Epithelial cell of proximal tubule (primary cell): ENCODE results near the gene ORAI3. TPM values are rescaled to one million over a fixed set of nuclear protein-coding genes. Genes with fewer than 3 reads are reported as not detected.

Source experiments
- DNase-seq: peaks from one replicate; pipeline ENCODE4 v3.0.0-alpha.2; 2011; ENCODE audit warnings: low read depth
- H3K4me3 ChIP-seq: 2 replicates; pipeline ENCODE4 v1.5.1; 2011; ENCODE audit warnings: low read depth, mild to moderate bottlenecking, low read length
- CTCF ChIP-seq: conservative IDR thresholded peaks from 2 replicates; pipeline ENCODE4 v1.5.1; 2012; ENCODE audit warnings: low read depth, mild to moderate bottlenecking, low read length
- total RNA-seq: library from RNA; depleted of rRNA; stranded (reverse); fragments of >200 nt; gene quantifications from 2 replicates; pipeline ENCODE4 v1.2.3, GENCODE V29; 2015

Gene ORAI3
- total RNA-seq, 1 donor from 2014 or later: 37.6 TPM

GRCh38 chr16:30965436-30965835, 16.6 kb downstream of the ORAI3 start:
- no peak overlapping the region for H3K4me3 ChIP-seq
- TF ChIP-seq CTCF: no peak
- DNase-seq: no peak

GRCh38 chr16:30966033-30966619, 17.3 kb downstream of the ORAI3 start:
- TF ChIP-seq CTCF: no peak
- H3K4me3 ChIP-seq: no peak overlapping the region
- no peak for DNase-seq

- H3K4me3 ChIP-seq: no peak overlapping the region
- DNase-seq: no peak
- TF ChIP-seq CTCF: no peak
Observed at GRCh38 chr16:30967795-30968194, 18.9 kb downstream of the ORAI3 start.

- DNase-seq: no peak
- TF ChIP-seq CTCF: no peak
- H3K4me3 ChIP-seq: no peak overlapping the region
Observed at GRCh38 chr16:30969246-30969842, 20.5 kb downstream of the ORAI3 start.

- no peak for TF ChIP-seq CTCF
- no peak for DNase-seq
- H3K4me3 ChIP-seq: no peak overlapping the region
Observed at GRCh38 chr16:30971298-30971697, 22.4 kb downstream of the ORAI3 start.

- DNase-seq: no peak
- TF ChIP-seq CTCF: no peak
- H3K4me3 ChIP-seq: no peak overlapping the region
Observed at GRCh38 chr16:30972872-30973271, 24.0 kb downstream of the ORAI3 start.

- no peak for TF ChIP-seq CTCF
- DNase-seq: no peak
- no peak overlapping the region for H3K4me3 ChIP-seq
Observed at GRCh38 chr16:30974348-30974747, 25.5 kb downstream of the ORAI3 start.
